GM12875 (cell line): ENCODE data around the gene CEACAM18.

Source experiments
- H3K4me3 ChIP-seq: one replicate; pipeline ENCODE4 v1.5.1; 2011; ENCODE audit warnings: low read depth, low read length, control low read depth
- TF ChIP-seq, protein P1 (sequence below): IDR thresholded peaks from 2 replicates; pipeline ENCODE4 v1.5.1; 2011; ENCODE audit warnings: low read depth, mild to moderate bottlenecking, control low read depth, inconsistent platforms, low read length, moderate library complexity, borderline replicate concordance; ENCODE audit not compliant: insufficient read depth

The CEACAM18 gene

DNA sequence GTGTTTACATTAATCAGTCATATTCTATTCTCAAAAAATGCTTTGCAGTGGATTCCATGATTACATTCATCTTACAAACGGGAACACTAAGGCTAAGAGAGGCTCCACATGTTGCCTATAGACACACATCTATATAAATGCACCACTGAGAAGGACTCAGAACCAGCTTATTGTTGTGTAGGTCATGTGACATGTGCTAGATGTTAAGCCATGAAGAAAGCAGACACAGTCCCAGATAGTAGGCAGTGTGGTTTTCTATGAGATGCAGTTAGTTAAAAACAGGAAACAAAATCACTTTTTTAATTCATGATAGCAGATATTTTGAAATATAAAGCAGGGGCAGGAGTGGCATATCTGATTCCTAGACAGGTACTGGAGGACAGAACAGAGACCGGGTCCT is 42.4 kb downstream of the CEACAM18 start:
- no peak overlapping the region for H3K4me3 ChIP-seq
- TF ChIP-seq, protein P1, sequence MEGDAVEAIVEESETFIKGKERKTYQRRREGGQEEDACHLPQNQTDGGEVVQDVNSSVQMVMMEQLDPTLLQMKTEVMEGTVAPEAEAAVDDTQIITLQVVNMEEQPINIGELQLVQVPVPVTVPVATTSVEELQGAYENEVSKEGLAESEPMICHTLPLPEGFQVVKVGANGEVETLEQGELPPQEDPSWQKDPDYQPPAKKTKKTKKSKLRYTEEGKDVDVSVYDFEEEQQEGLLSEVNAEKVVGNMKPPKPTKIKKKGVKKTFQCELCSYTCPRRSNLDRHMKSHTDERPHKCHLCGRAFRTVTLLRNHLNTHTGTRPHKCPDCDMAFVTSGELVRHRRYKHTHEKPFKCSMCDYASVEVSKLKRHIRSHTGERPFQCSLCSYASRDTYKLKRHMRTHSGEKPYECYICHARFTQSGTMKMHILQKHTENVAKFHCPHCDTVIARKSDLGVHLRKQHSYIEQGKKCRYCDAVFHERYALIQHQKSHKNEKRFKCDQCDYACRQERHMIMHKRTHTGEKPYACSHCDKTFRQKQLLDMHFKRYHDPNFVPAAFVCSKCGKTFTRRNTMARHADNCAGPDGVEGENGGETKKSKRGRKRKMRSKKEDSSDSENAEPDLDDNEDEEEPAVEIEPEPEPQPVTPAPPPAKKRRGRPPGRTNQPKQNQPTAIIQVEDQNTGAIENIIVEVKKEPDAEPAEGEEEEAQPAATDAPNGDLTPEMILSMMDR, result no peak

DNA sequence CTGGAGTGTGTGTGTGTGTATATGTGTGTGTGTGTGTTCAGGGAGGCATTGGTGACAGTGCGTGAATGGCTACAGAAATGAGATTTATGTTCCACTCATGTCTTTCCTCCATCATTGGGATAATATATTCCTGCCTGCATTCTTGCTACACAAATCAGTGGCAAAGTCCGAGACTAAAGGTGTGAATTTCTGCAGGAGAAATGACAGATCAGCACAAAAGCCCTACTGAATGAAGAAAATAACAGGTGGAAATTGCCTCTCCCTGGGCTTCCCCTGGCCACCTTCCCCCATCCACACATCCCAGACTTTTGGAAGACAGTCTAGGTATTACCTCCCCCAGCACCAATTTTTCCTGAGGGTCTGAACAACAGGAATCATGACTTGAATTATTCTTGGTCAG is 43.0 kb downstream of the CEACAM18 start:
- TF ChIP-seq, protein P1, result no peak
- H3K4me3 ChIP-seq, result no peak overlapping the region

DNA sequence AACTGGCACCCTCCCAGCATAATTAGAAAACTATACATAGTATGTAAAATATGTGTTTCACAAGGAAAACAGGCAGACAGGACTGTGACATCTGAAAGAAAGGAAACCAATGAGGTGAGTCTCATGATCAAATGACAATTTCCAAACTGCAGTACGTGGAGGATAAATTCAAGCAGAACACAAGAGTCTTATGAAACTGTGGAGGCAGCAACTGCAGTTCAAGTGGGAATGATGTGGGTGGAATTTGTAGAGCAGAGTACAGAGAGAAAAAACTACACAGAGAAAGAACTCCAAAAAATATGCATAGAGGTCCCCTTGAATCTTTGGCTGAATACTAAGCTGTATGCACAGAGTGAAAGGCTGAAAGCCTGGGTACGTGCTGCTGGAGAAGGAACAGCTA is 43.4 kb downstream of the CEACAM18 start:
- H3K4me3 ChIP-seq, result no peak overlapping the region
- TF ChIP-seq, protein P1, result no peak

DNA sequence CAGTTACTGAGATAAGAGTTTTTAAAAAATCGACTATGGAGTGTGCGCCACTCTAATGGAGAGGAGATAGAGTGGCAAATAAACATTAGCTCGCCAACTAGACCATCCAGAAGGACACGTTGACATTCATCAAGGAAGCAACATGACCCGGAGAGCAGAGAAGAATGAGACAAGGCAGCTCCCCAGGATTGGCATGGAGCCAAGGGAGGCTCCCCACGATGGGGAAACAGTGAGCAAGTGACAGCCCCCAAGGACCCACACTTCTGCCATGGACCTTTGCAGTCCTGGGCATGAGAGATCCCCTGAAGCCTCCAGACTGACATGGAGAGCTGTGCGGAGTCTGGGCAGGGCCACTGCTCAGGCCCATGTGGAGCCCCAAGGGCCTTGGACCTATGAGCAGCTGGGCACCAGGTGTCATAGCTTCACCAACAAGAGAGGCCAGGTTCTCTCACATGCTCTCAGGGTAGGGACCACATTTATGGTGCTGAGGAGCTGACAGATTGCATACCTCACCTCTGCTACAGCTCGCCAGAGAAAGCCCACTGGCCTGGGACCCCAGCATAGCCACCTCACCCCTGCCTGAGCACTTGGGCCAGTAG is 46.4 kb downstream of the CEACAM18 start:
- TF ChIP-seq, protein P1, result no peak
- no peak overlapping the region for H3K4me3 ChIP-seq

DNA sequence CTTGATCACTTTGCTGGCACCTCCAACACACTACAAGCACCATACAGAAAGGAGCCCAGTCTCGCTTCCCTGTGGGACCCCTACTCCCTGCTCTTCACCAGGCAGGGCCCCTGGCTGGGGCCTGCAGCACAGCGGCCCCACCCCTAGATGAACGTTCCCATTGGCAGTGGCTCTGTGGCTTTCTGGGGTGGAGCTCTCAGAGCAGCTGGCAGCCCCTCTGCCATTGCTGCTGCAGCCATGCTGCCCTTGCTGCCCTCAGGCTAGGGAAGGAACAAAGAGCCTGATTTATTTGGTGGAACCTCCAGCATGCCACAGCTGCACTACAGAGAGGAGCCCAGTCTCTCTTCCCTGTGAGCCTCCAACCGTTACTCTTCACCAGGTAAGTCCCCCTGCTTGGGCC is 47.3 kb downstream of the CEACAM18 start:
- TF ChIP-seq, protein P1, result no peak
- H3K4me3 ChIP-seq, result no peak overlapping the region

DNA sequence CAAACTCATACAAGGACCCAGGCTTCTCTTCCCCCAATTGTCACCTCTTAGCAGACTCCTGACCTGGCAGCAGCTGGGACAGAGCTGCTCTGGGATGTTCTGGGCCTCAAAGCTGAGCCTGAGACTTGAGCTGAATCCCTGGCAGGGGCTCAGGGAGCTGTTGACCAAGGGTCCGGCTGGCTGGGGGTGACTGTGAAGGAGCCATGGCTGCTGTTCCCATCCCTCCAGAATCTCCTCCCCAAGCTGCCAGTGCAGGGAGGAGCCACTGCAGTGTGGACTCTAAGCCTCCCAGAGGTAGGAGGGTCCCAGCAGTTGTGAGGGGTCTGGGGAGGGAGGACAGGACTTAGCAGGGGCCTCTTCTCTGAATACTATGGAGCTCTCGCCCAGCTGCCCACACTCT is 51.0 kb downstream of the CEACAM18 start:
- H3K4me3 ChIP-seq, result no peak overlapping the region
- TF ChIP-seq, protein P1, result no peak

DNA sequence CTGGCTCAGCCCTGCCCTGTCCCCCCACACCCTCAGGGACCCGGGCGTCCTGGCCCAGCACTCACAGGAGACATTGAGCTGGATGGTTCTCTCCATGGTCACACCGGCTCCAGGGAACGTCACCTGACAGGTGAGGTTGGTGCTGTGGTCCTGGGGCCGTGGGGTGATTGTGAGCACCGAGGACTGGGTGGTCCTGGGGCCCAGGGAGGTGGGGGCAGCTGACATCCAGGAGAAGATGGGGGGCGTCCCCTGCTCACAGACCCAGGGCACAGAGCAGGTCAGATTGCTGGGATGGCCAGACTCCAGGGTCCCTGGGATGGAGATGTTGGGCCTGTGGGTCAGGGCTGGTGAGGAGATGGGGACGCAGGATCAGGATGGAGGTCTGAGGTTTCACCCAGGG is 52.3 kb downstream of the CEACAM18 start:
- TF ChIP-seq, protein P1, result no peak

More for the DNA sequence above, 52.3 kb downstream of the CEACAM18 start:
- no peak overlapping the region for H3K4me3 ChIP-seq
